ENCODE results near the gene ZKSCAN3. TPM values are rescaled to one million over a fixed set of nuclear protein-coding genes. Genes with fewer than 3 reads are reported as not detected.
"Not testable (repeated sequence)": the region's sequence is repeated elsewhere in the genome, so short reads cannot be mapped to it uniquely, and the experiment has no call there.

Gene ZKSCAN3
- polyA plus RNA-seq, result 1.9 TPM

- H3K4me1 Mint-ChIP-seq, result peaks cover 19 to 24% (median 22%) of the 10 kb centered on the region in 3 donors
- peaks cover 2% of the 10 kb centered on the region for H3K36me3 Mint-ChIP-seq
- H3K9me3 Mint-ChIP-seq, result no peaks in the 10 kb centered on the region
- H3K4me3 Mint-ChIP-seq, result peak within 1 kb of the TSS; percentile 99 to 100 (median 99)
- H3K27me3 Mint-ChIP-seq, result peaks cover 4% of the 10 kb centered on the region
- H3K27ac Mint-ChIP-seq, result peak within 1 kb of the TSS; percentile 78 to 99 (median 88)
These were observed at the start of gene ZKSCAN3 for GRCh38 chr6:28349892-28350737. Gene ZKSCAN3, plus strand, starts transcription at chr6:28349947. Its CDS starts 9,640 bp downstream, at chr6:28359587.

- peaks cover 5 to 10% (median 5%) of the 10 kb centered on the region in 3 donors for H3K9me3 Mint-ChIP-seq
- H3K36me3 Mint-ChIP-seq, result no peaks in the 10 kb centered on the region
- H3K27me3 Mint-ChIP-seq, result no peaks in the 10 kb centered on the region
- no peak overlapping the region for H3K4me3 Mint-ChIP-seq
- no peak overlapping the region for H3K27ac Mint-ChIP-seq
- peaks cover 0 to 11% (median 1%) of the 10 kb centered on the region in 3 donors for H3K4me1 Mint-ChIP-seq
These were observed 46.2 kb upstream of the ZKSCAN3 start for GRCh38 chr6:28303570-28303969.

GRCh38 chr6:28306363-28306762 is 43.4 kb upstream of the ZKSCAN3 start:
- not testable (repeated sequence) for H3K27ac Mint-ChIP-seq, H3K4me3 Mint-ChIP-seq, H3K36me3 Mint-ChIP-seq, H3K27me3 Mint-ChIP-seq
- Mint-ChIP-seq H3K9me3 (peaks cover 5 to 10% (median 6%) of the 10 kb centered on the region in 3 donors), H3K4me1 (peaks cover 0 to 11% (median 1%) of the 10 kb centered on the region in 3 donors)

- Mint-ChIP-seq H3K4me1 (no peaks in the 10 kb centered on the region), H3K4me3 (no peak overlapping the region), H3K27me3 (peaks cover 11% of the 10 kb centered on the region), H3K36me3 (peaks cover 6% of the 10 kb centered on the region), H3K27ac (no peak overlapping the region), H3K9me3 (peaks cover 4 to 8% (median 5%) of the 10 kb centered on the region in 3 donors)
These were observed 38.5 kb upstream of the ZKSCAN3 start for GRCh38 chr6:28311139-28311823.

GRCh38 chr6:28312939-28313338 is 36.8 kb upstream of the ZKSCAN3 start:
- Mint-ChIP-seq H3K9me3 (peaks cover 0 to 3% (median 0%) of the 10 kb centered on the region in 3 donors), H3K4me3 (no peak overlapping the region), H3K27me3 (peaks cover 13% of the 10 kb centered on the region), H3K4me1 (no peaks in the 10 kb centered on the region), H3K27ac (no peak overlapping the region), H3K36me3 (peaks cover 8% of the 10 kb centered on the region)

GRCh38 chr6:28315628-28316027 is 34.1 kb upstream of the ZKSCAN3 start:
- H3K4me1 Mint-ChIP-seq, result no peaks in the 10 kb centered on the region
- H3K36me3 Mint-ChIP-seq, result peaks cover 8% of the 10 kb centered on the region
- peaks cover 0 to 4% (median 0%) of the 10 kb centered on the region in 3 donors for H3K9me3 Mint-ChIP-seq
- H3K27me3 Mint-ChIP-seq, result peaks cover 13% of the 10 kb centered on the region
- no peak overlapping the region for H3K27ac Mint-ChIP-seq
- no peak overlapping the region for H3K4me3 Mint-ChIP-seq

- not testable (repeated sequence) for H3K36me3 Mint-ChIP-seq, H3K9me3 Mint-ChIP-seq, H3K27ac Mint-ChIP-seq, H3K27me3 Mint-ChIP-seq, H3K4me1 Mint-ChIP-seq, H3K4me3 Mint-ChIP-seq
These were observed 31.9 kb upstream of the ZKSCAN3 start for GRCh38 chr6:28317866-28318265.

- Mint-ChIP-seq H3K4me1 (no peaks in the 10 kb centered on the region), H3K36me3 (peaks cover 17% of the 10 kb centered on the region), H3K4me3 (no peak overlapping the region), H3K27me3 (no peaks in the 10 kb centered on the region), H3K27ac (peak overlapping the region in 1 of 3 donors; percentile 20), H3K9me3 (peaks cover 10 to 28% (median 23%) of the 10 kb centered on the region in 3 donors)
These were observed 27.1 kb upstream of the ZKSCAN3 start for GRCh38 chr6:28322661-28323060.

GRCh38 chr6:28323813-28324424 is 25.8 kb upstream of the ZKSCAN3 start:
- no peaks in the 10 kb centered on the region for H3K4me1 Mint-ChIP-seq
- H3K9me3 Mint-ChIP-seq, result peaks cover 10 to 32% (median 28%) of the 10 kb centered on the region in 3 donors
- no peak overlapping the region for H3K4me3 Mint-ChIP-seq
- H3K27ac Mint-ChIP-seq, result no peak overlapping the region
- H3K36me3 Mint-ChIP-seq, result peaks cover 19% of the 10 kb centered on the region
- H3K27me3 Mint-ChIP-seq, result no peaks in the 10 kb centered on the region

- Mint-ChIP-seq H3K36me3 (peaks cover 19% of the 10 kb centered on the region), H3K4me3 (no peak overlapping the region), H3K27ac (no peak overlapping the region), H3K4me1 (no peaks in the 10 kb centered on the region), H3K9me3 (peaks cover 10 to 37% (median 29%) of the 10 kb centered on the region in 3 donors), H3K27me3 (no peaks in the 10 kb centered on the region)
These were observed 23.3 kb upstream of the ZKSCAN3 start for GRCh38 chr6:28326371-28326948.

- Mint-ChIP-seq H3K4me3 (no peak overlapping the region), H3K9me3 (peaks cover 10 to 27% (median 25%) of the 10 kb centered on the region in 3 donors), H3K4me1 (no peaks in the 10 kb centered on the region), H3K27me3 (no peaks in the 10 kb centered on the region), H3K36me3 (peaks cover 18% of the 10 kb centered on the region), H3K27ac (no peak overlapping the region)
These were observed 19.7 kb upstream of the ZKSCAN3 start for GRCh38 chr6:28330041-28330440.

- Mint-ChIP-seq H3K4me1 (no peaks in the 10 kb centered on the region), H3K4me3 (no peak overlapping the region), H3K36me3 (no peaks in the 10 kb centered on the region), H3K27me3 (no peaks in the 10 kb centered on the region), H3K9me3 (peaks cover 0 to 6% (median 5%) of the 10 kb centered on the region in 3 donors), H3K27ac (peak overlapping the region in 1 of 3 donors; percentile 13)
These were observed 16.7 kb upstream of the ZKSCAN3 start for GRCh38 chr6:28333047-28333446.

GRCh38 chr6:28333599-28334018 is 16.1 kb upstream of the ZKSCAN3 start:
- Mint-ChIP-seq H3K9me3 (peaks cover 0 to 6% (median 5%) of the 10 kb centered on the region in 3 donors), H3K4me3 (no peak overlapping the region), H3K4me1 (no peaks in the 10 kb centered on the region), H3K27ac (peak overlapping the region in 1 of 3 donors; percentile 13), H3K27me3 (no peaks in the 10 kb centered on the region), H3K36me3 (no peaks in the 10 kb centered on the region)

GRCh38 chr6:28334286-28335039 is 15.3 kb upstream of the ZKSCAN3 start:
- H3K27me3 Mint-ChIP-seq, result no peaks in the 10 kb centered on the region
- no peaks in the 10 kb centered on the region for H3K36me3 Mint-ChIP-seq
- no peaks in the 10 kb centered on the region for H3K9me3 Mint-ChIP-seq
- peak overlapping the region in 1 of 4 donors; percentile 29 for H3K4me3 Mint-ChIP-seq
- H3K27ac Mint-ChIP-seq, result peak overlapping the region in 1 of 3 donors; percentile 38
- no peaks in the 10 kb centered on the region for H3K4me1 Mint-ChIP-seq
